Sigmoid colon (tissue), 7 donors: ENCODE data around the gene FAM3C. TPM values are rescaled to one million over a fixed set of nuclear protein-coding genes. Genes with fewer than 3 reads are reported as not detected.
"Not testable (repeated sequence)": the region's sequence is repeated elsewhere in the genome, so short reads cannot be mapped to it uniquely, and the experiment has no call there.

Experiments
- DNase-seq: peaks from one replicate; pipeline ENCODE4 v3.0.0-alpha.2; 2019
- H3K27ac ChIP-seq, 4 donors: fragments of 200-600 bp; sonication (generic); one replicate each; pipeline ENCODE4 v1.5.1; 2016 to 2019; ENCODE audit warnings: mild to moderate bottlenecking in 1 of 4
- H3K27me3 ChIP-seq, 3 donors: fragments of 200-600 bp; sonication (generic); one replicate each; pipeline ENCODE4 v1.5.1; 2019; ENCODE audit warnings: mild to moderate bottlenecking in 1 of 3
- H3K36me3 ChIP-seq, 4 donors: fragments of 200-600 bp; sonication (generic); one replicate each; pipeline ENCODE4 v1.5.1; 2016 to 2019
- H3K4me1 ChIP-seq, 4 donors: fragments of 200-600 bp; sonication (generic); one replicate each; pipeline ENCODE4 v1.5.1; 2017 to 2019
- H3K4me3 ChIP-seq, 4 donors: fragments of 200-600 bp; sonication (generic); one replicate each; pipeline ENCODE4 v1.5.1; 2017 to 2019; ENCODE audit warnings: mild to moderate bottlenecking in 2 of 4, moderate library complexity in 1 of 4
- H3K9me3 ChIP-seq, 4 donors: fragments of 200-600 bp in 3 of 4; sonication (generic) in 3 of 4; one replicate each; pipeline versions ENCODE4 v1.5.1 to v1.6.1; 2013 to 2019
- EP300 ChIP-seq, 4 donors: sonication (generic); formaldehyde crosslinking; IDR thresholded peaks; one replicate each; pipeline ENCODE4 v1.6.1; 2017; ENCODE audit warnings: antibody characterized with exemption in 4 of 4
- POLR2A ChIP-seq, 2 donors: fragments of 450-650 bp; IDR thresholded peaks; one replicate each; pipeline ENCODE4 v1.6.1; 2016; ENCODE audit warnings: antibody characterized with exemption in 2 of 2, mild to moderate bottlenecking in 2 of 2, moderate library complexity in 2 of 2
- POLR2AphosphoS5 ChIP-seq, 4 donors: sonication (generic); formaldehyde crosslinking; IDR thresholded peaks; one replicate each; pipeline ENCODE4 v1.6.1; 2017; ENCODE audit warnings: antibody characterized with exemption in 4 of 4
- WGBS, 2 donors: extraction: QIAGEN DNeasy Blood & Tissue Kit; methylation state at CpG; one replicate each; pipeline ENCODE4 v1.1.7; 2013; 5-methylcytosine and 5-hydroxymethylcytosine counted together
- intact Hi-C: fragments of 100-400 bp; cut with DNase I; formaldehyde crosslinking; loops from one replicate; pipeline ENCODE4 v1.15.1; 2023
- polyA plus RNA-seq, 3 donors: library from polyadenylated mRNA; stranded (reverse); fragments of 200-250 nt; gene quantifications; one replicate each; pipeline ENCODE4 v1.2.3, GENCODE V29; 2013
- total RNA-seq, 4 donors: library from RNA; depleted of rRNA; stranded (reverse); fragments of >200 nt; gene quantifications; one replicate each; pipeline ENCODE4 v1.1.0, GENCODE V29; 2016
- TF ChIP-seq, protein P1 (sequence below), 4 experiments: fragments of 450-650 bp in 3 of 4; fragments of 200-600 bp in 1 of 4; IDR thresholded peaks; one replicate each; pipeline ENCODE4 v1.5.1; 2016 to 2019; ENCODE audit warnings: antibody characterized with exemption in 4 of 4, mild to moderate bottlenecking in 3 of 4, moderate library complexity in 2 of 4
- donor health status: healthy with polysubstance abuse.
- donor health status: Bipolar disorder and iron deficiency.
- donor health status: healthy.

Gene FAM3C
- total and polyA plus RNA-seq, 7 donors, result 9.0 to 58.9 (median 35.2) TPM

DNA sequence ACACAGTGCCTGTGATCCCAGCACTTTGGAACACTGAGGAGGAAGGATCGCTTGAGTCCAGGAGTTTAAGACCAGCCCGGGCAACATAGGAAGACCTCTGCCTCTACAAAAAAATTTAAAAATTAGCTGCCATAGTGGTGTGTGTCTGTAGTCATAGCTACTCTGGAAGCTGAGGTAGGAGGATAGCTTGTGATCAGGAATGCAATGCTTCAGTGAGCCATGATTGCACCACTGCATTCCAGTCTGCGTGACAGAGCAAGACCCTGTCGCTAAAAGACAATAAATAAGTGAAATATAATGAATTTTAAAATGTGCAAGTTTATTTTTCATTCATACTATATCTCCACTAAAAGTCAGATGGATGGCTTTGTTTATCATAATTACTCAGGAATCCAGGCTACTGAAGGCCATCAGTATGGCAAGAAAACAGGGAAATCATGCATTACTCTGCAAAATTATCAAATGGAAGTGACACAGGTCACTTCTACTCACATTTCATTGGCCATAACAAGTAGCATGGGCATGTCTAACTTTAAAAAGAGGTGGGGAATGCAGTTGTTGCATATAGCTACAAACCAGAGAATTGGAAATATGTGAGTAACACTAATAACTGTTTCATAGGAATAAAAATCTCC, 32.9 kb upstream of the FAM3C start:
- WGBS, 2 donors, result 72 to 93% methylated on average over 4 of the region's 4 CpGs
- no peak overlapping the region for H3K27ac ChIP-seq
- no peaks in the 10 kb centered on the region for H3K4me1 ChIP-seq
- no peak for DNase-seq
- no peaks in the 10 kb centered on the region for H3K9me3 ChIP-seq
- H3K27me3 ChIP-seq, result no peaks in the 10 kb centered on the region
- TF ChIP-seq POLR2AphosphoS5 (IDR thresholded peaks at IDR 0.05) (no peak), EP300 (IDR thresholded peaks at IDR 0.05) (no peak), POLR2A (IDR thresholded peaks at IDR 0.05) (no peak)
- TF ChIP-seq, protein P1, sequence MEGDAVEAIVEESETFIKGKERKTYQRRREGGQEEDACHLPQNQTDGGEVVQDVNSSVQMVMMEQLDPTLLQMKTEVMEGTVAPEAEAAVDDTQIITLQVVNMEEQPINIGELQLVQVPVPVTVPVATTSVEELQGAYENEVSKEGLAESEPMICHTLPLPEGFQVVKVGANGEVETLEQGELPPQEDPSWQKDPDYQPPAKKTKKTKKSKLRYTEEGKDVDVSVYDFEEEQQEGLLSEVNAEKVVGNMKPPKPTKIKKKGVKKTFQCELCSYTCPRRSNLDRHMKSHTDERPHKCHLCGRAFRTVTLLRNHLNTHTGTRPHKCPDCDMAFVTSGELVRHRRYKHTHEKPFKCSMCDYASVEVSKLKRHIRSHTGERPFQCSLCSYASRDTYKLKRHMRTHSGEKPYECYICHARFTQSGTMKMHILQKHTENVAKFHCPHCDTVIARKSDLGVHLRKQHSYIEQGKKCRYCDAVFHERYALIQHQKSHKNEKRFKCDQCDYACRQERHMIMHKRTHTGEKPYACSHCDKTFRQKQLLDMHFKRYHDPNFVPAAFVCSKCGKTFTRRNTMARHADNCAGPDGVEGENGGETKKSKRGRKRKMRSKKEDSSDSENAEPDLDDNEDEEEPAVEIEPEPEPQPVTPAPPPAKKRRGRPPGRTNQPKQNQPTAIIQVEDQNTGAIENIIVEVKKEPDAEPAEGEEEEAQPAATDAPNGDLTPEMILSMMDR (IDR thresholded peaks at IDR 0.05), result no peak
- intact Hi-C loops, result no loop called here
- H3K36me3 ChIP-seq, result no peaks in the 10 kb centered on the region
- no peak overlapping the region for H3K4me3 ChIP-seq

DNA sequence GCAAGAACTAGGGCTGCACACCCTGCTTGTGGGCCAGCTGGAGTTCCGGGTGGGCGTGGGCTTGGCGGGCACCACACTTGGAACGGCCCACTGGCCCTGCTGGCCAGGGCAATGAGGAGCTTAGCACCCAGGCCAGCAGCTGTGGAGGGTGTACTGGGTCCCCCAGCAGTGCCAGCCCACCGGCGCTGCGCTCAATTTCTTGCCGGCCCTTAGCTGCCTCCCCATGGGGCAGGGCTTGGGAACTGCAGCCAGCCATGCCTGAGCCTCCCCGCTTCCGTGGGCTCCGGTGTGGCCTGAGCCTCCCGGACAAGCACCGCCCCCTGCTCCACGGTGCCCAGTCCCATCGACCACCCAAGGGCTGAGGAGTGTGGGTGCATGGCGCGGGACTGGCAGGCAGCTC, 25.6 kb upstream of the FAM3C start:
- intact Hi-C loops, DNase-seq, H3K27ac ChIP-seq, H3K4me3 ChIP-seq, H3K4me1 ChIP-seq, H3K9me3 ChIP-seq, H3K36me3 ChIP-seq, H3K27me3 ChIP-seq: not testable (repeated sequence)
- 97% methylated on average over 17 of the region's 17 CpGs for WGBS, 2 donors

DNA sequence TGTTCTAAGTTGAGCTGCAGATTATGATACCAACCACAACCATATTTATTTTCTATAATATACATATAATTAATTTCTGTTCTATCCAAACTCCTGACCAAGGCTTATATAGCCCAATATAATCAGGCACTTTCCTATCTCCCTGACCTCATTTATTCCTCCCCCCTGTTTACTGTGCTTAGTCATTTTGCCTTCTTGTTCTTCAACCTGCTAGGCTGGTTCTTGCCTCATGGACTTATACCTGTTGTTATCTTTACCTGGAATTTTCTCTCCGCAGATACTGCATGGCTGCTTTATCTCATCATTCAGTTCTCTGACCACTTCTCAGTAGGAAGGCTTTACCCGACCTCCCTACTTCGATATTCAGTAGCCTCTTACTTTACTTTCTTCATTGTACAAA, 24.9 kb upstream of the FAM3C start:
- TF ChIP-seq POLR2AphosphoS5 (IDR thresholded peaks at IDR 0.05) (no peak), POLR2A (IDR thresholded peaks at IDR 0.05) (no peak), EP300 (IDR thresholded peaks at IDR 0.05) (no peak)
- TF ChIP-seq, protein P1 (IDR thresholded peaks at IDR 0.05), result no peak
- intact Hi-C loops, result no loop called here
- H3K9me3 ChIP-seq, result no peaks in the 10 kb centered on the region
- 28 to 65% methylated on average over 3 of the region's 3 CpGs for WGBS, 2 donors
- no peaks in the 10 kb centered on the region for H3K36me3 ChIP-seq
- no peak overlapping the region for H3K4me3 ChIP-seq
- no peaks in the 10 kb centered on the region for H3K4me1 ChIP-seq
- no peak overlapping the region for H3K27ac ChIP-seq
- H3K27me3 ChIP-seq, result no peaks in the 10 kb centered on the region
- no peak for DNase-seq

DNA sequence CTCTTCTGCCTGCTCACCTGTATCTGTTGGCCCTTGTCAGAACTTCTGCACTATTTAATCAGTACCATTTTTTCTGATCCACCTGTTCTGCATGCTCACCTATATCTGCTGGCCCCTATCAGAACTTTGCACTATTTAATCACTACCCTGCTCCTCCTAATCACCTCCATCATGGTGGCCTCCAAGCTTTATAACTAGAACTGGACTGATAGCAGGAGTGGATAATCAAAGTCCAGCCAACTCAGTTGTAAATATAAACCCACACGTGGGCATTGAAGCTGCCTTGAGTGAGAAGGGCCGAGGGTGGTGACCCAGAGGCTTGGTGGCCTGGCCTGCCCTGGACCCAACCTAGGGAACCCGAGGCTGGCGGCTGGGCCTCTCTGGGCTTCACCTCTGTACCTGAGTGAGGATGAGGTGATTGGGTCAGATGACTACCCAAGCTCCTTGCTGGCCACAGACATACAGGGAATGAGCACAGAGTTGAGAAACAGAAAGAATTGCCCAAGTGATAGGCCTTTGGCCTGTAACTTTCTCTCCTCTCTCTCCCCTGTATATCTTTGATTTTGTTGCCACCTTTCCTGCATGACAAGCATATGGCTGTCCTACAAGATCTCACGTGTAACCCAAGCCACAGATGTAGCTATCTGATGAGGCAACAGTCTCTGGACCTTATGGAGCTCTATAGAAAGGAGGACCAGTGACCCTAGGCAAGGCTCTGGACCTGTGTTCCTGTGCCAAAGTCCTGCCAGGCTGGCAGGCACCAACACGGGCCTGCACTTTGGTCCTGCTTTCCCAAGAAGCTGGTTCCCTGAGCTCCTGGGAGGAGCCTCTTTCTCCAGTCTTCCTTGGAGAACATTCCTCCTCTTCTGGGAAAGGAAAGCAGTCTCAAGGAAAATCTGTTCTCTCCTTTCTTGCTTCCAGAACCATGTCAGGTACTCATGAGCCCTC, 23.4 kb upstream of the FAM3C start:
- Histone ChIP-seq H3K27ac (no peak overlapping the region), H3K4me3 (no peak overlapping the region), H3K9me3 (no peaks in the 10 kb centered on the region), H3K36me3 (no peaks in the 10 kb centered on the region), H3K4me1 (no peaks in the 10 kb centered on the region), H3K27me3 (no peaks in the 10 kb centered on the region)
- WGBS, 2 donors, result 54 to 87% methylated on average over 6 of the region's 6 CpGs
- no peak for DNase-seq
- TF ChIP-seq EP300 (IDR thresholded peaks at IDR 0.05) (no peak), POLR2A (IDR thresholded peaks at IDR 0.05) (no peak), POLR2AphosphoS5 (IDR thresholded peaks at IDR 0.05) (no peak)
- TF ChIP-seq, protein P1 (IDR thresholded peaks at IDR 0.05), result no peak
- intact Hi-C loops, result no loop called here

DNA sequence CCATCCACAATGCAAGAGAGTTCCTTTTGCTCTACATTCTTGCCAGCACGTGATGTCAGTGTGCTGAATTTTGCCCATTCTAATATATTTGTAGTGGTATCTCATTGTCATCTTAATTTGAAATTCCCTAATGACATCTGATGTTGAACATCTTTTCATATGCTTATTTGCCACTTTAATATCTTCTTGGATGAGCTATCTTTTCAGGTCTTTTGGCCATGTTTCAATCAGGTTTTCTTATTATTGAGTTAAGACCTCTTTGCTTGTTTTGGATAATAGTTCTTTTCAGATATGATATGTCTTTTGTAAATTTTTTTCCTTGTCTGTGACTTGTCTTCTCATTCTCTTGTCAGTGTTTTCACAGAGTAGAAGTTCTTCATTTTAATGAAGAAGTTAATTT, 20.4 kb upstream of the FAM3C start:
- intact Hi-C loops, result no loop called here
- H3K4me3 ChIP-seq, result no peak overlapping the region
- no peak overlapping the region for H3K27ac ChIP-seq
- H3K27me3 ChIP-seq, result no peaks in the 10 kb centered on the region
- no peaks in the 10 kb centered on the region for H3K9me3 ChIP-seq
- TF ChIP-seq, protein P1 (IDR thresholded peaks at IDR 0.05), result no peak
- TF ChIP-seq EP300 (IDR thresholded peaks at IDR 0.05), result no peak
- TF ChIP-seq POLR2A (IDR thresholded peaks at IDR 0.05), result no peak
- TF ChIP-seq POLR2AphosphoS5 (IDR thresholded peaks at IDR 0.05), result no peak
- no peaks in the 10 kb centered on the region for H3K4me1 ChIP-seq
- no peak for DNase-seq
- no peaks in the 10 kb centered on the region for H3K36me3 ChIP-seq
- WGBS, 2 donors, result 86 to 94% methylated on average over 1 of the region's 1 CpG
